ENCODE data around the gene GNPTG. TPM values are rescaled to one million over a fixed set of nuclear protein-coding genes. Genes with fewer than 3 reads are reported as not detected.

Gene GNPTG
- total RNA-seq, 1 donor, result 69.1 TPM

GRCh38 chr16:1383556-1383955 is 31.8 kb downstream of the GNPTG start:
- H4K20me1 ChIP-seq (ENCODE audit: insufficient read depth, low read length), result no peaks in the 10 kb centered on the region
- H3K4me1 ChIP-seq (ENCODE audit: insufficient read depth, low read length), result peaks cover 8% of the 10 kb centered on the region
- DNase-seq (ENCODE audit: insufficient read length, low spot score, missing footprints), result no peak
- H3K27ac ChIP-seq (ENCODE audit: low read depth, low read length), result no peak overlapping the region
- no peak overlapping the region for H2AFZ ChIP-seq (ENCODE audit: low read length)
- TF ChIP-seq, protein P1, sequence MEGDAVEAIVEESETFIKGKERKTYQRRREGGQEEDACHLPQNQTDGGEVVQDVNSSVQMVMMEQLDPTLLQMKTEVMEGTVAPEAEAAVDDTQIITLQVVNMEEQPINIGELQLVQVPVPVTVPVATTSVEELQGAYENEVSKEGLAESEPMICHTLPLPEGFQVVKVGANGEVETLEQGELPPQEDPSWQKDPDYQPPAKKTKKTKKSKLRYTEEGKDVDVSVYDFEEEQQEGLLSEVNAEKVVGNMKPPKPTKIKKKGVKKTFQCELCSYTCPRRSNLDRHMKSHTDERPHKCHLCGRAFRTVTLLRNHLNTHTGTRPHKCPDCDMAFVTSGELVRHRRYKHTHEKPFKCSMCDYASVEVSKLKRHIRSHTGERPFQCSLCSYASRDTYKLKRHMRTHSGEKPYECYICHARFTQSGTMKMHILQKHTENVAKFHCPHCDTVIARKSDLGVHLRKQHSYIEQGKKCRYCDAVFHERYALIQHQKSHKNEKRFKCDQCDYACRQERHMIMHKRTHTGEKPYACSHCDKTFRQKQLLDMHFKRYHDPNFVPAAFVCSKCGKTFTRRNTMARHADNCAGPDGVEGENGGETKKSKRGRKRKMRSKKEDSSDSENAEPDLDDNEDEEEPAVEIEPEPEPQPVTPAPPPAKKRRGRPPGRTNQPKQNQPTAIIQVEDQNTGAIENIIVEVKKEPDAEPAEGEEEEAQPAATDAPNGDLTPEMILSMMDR (IDR thresholded peaks at IDR 0.05; ENCODE audit: extremely low read depth, low read depth, low read length), result no peak
- no peaks in the 10 kb centered on the region for H3K79me2 ChIP-seq (ENCODE audit: insufficient read depth, low read length)
- H3K4me3 ChIP-seq (ENCODE audit: insufficient read depth, low read length), result no peak overlapping the region
- H3K9me3 ChIP-seq (ENCODE audit: low read depth, low read length), result no peaks in the 10 kb centered on the region
- H3K27me3 ChIP-seq (ENCODE audit: insufficient read depth, low read length), result no peaks in the 10 kb centered on the region
- no peaks in the 10 kb centered on the region for H3K36me3 ChIP-seq (ENCODE audit: insufficient read depth, low read length)
- H3K4me2 ChIP-seq (ENCODE audit: insufficient read depth, low read length), result no peak overlapping the region

DNA sequence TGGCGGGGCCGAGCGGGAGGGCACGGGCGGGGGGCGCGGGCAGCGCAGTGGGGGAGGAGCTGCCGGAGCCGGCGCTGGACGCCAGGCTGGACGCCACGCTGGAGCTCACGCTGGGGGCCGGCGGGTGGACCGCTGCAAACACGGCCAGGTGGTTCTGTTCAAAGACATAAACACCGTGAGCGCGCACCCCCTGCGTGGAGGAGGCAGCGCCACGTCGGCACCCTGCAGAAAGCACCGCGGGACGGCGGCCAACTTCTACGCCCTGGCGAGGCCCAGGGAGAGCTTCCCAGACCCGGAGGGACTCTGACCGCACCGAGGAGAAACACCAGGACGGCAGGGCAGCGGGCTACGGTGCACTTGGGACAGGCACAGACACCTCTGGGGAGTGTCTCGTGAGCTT is 33.5 kb downstream of the GNPTG start:
- Histone ChIP-seq H3K79me2 (ENCODE audit: insufficient read depth, low read length) (no peaks in the 10 kb centered on the region), H3K4me3 (ENCODE audit: insufficient read depth, low read length) (no peak overlapping the region), H2AFZ (ENCODE audit: low read length) (no peak overlapping the region), H4K20me1 (ENCODE audit: insufficient read depth, low read length) (no peaks in the 10 kb centered on the region), H3K9me3 (ENCODE audit: low read depth, low read length) (no peaks in the 10 kb centered on the region), H3K36me3 (ENCODE audit: insufficient read depth, low read length) (peaks cover 1% of the 10 kb centered on the region), H3K27ac (ENCODE audit: low read depth, low read length) (no peak overlapping the region), H3K4me1 (ENCODE audit: insufficient read depth, low read length) (no peaks in the 10 kb centered on the region), H3K4me2 (ENCODE audit: insufficient read depth, low read length) (no peak overlapping the region), H3K27me3 (ENCODE audit: insufficient read depth, low read length) (no peaks in the 10 kb centered on the region)
- TF ChIP-seq, protein P1 (IDR thresholded peaks at IDR 0.05; ENCODE audit: extremely low read depth, low read depth, low read length), result no peak
- no peak for DNase-seq (ENCODE audit: insufficient read length, low spot score, missing footprints)

DNA sequence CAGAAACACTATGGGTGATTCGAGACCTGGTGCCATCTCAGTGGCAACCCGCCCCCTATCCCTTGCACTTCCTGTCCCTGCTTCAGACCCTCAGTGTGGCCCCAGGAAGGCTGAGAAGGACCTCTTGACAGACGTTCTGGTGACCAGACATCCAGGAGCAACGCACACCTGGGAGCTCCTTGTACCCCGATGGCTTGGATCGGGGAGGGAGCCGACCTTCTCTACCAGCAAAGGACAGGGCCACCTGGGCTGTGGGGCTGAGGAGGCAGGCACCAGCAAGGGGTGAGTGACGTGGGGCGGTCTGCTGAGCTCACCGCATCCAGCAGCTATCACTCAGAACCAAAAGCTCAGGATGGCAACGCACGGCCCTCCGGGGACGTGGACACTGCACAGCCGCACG is 35.6 kb downstream of the GNPTG start:
- Histone ChIP-seq H3K4me3 (ENCODE audit: insufficient read depth, low read length) (no peak overlapping the region), H3K36me3 (ENCODE audit: insufficient read depth, low read length) (peaks cover 7% of the 10 kb centered on the region), H3K9me3 (ENCODE audit: low read depth, low read length) (no peaks in the 10 kb centered on the region), H2AFZ (ENCODE audit: low read length) (no peak overlapping the region), H3K27ac (ENCODE audit: low read depth, low read length) (no peak overlapping the region), H3K27me3 (ENCODE audit: insufficient read depth, low read length) (no peaks in the 10 kb centered on the region), H3K4me1 (ENCODE audit: insufficient read depth, low read length) (no peaks in the 10 kb centered on the region), H4K20me1 (ENCODE audit: insufficient read depth, low read length) (no peaks in the 10 kb centered on the region), H3K79me2 (ENCODE audit: insufficient read depth, low read length) (no peaks in the 10 kb centered on the region), H3K4me2 (ENCODE audit: insufficient read depth, low read length) (no peak overlapping the region)
- TF ChIP-seq, protein P1 (IDR thresholded peaks at IDR 0.05; ENCODE audit: extremely low read depth, low read depth, low read length), result no peak
- DNase-seq (ENCODE audit: insufficient read length, low spot score, missing footprints), result no peak

- H4K20me1 ChIP-seq (ENCODE audit: insufficient read depth, low read length), result no peaks in the 10 kb centered on the region
- no peak overlapping the region for H3K4me3 ChIP-seq (ENCODE audit: insufficient read depth, low read length)
- no peaks in the 10 kb centered on the region for H3K79me2 ChIP-seq (ENCODE audit: insufficient read depth, low read length)
- H3K36me3 ChIP-seq (ENCODE audit: insufficient read depth, low read length), result peaks cover 7% of the 10 kb centered on the region
- TF ChIP-seq, protein P1 (IDR thresholded peaks at IDR 0.05; ENCODE audit: extremely low read depth, low read depth, low read length), result no peak
- no peaks in the 10 kb centered on the region for H3K27me3 ChIP-seq (ENCODE audit: insufficient read depth, low read length)
- H3K4me2 ChIP-seq (ENCODE audit: insufficient read depth, low read length), result no peak overlapping the region
- H2AFZ ChIP-seq (ENCODE audit: low read length), result no peak overlapping the region
- H3K4me1 ChIP-seq (ENCODE audit: insufficient read depth, low read length), result no peaks in the 10 kb centered on the region
- no peak overlapping the region for H3K27ac ChIP-seq (ENCODE audit: low read depth, low read length)
- no peak for DNase-seq (ENCODE audit: insufficient read length, low spot score, missing footprints)
- H3K9me3 ChIP-seq (ENCODE audit: low read depth, low read length), result no peaks in the 10 kb centered on the region
Observed at GRCh38 chr16:1389762-1390161, 38.0 kb downstream of the GNPTG start.
